GM12878 (cell line): ENCODE data around the gene MYH10. TPM values are rescaled to one million over a fixed set of nuclear protein-coding genes. Genes with fewer than 3 reads are reported as not detected.

ENCODE experiments used
- ATAC-seq: fragments of 200-7000 bp; cut with Tn5 transposase; 3 replicates; pipeline ENCODE4 v1.9.1; 2020; ENCODE audit warnings: mild to moderate bottlenecking, moderate library complexity
- BruUV-seq: library from RNA; stranded (reverse); fragments of 400-500 nt; replicated peaks from 2 replicates; lab custom pipeline; 2021; lab: Mats Ljungman, UMichigan
- CTCF ChIA-PET: fragments of 300-600 bp; sonication (Branson Sonifier 250); formaldehyde crosslinking; extraction: SDS; loops from one replicate; lab custom pipeline; 2021; ENCODE audit warnings: inconsistent platforms; lab: Yijun Ruan, JAX
- POLR2A ChIA-PET: fragments of 350-600 bp; formaldehyde crosslinking; extraction: SDS; loops from one replicate; lab custom pipeline; 2021; ENCODE audit warnings: inconsistent platforms; lab: Charles Lee
- RAD21 ChIA-PET: fragments of 300-600 bp; sonication (Branson Sonifier 250); formaldehyde crosslinking; loops from one replicate; lab custom pipeline; 2023; ENCODE audit warnings: antibody characterized with exemption; ENCODE audit not compliant: unreplicated experiment; lab: Charles Lee
- SMC1A ChIA-PET: fragments of 300-600 bp; sonication (Branson Sonifier 250); formaldehyde crosslinking; loops from one replicate; lab custom pipeline; 2023; ENCODE audit not compliant: unreplicated experiment, uncharacterized antibody; lab: Charles Lee
- DNase-seq: peaks from one replicate; pipeline ENCODE4 v3.0.0-alpha.2; 2011; ENCODE audit warnings: low read depth, low spot score
- FAIRE-seq: peaks from 3 replicates; lab custom pipeline; 2011; peaks lifted over from hg19 to GRCh38; lab: Jason Lieb, UNC
- H2AFZ ChIP-seq: 2 replicates; pipeline ENCODE4 v1.6.0; 2011; ENCODE audit warnings: low read depth, low read length, control low read depth; ENCODE audit not compliant: control insufficient read depth
- H3K27ac ChIP-seq: 2 replicates; pipeline ENCODE4 v1.5.1; 2011; ENCODE audit warnings: control low read depth; ENCODE audit not compliant: control insufficient read depth, insufficient read depth
- H3K27me3 ChIP-seq, 2 experiments: replicated peaks in 1 of 2; 2 replicates each; pipeline versions ENCODE4 v1.6.0 to v1.6.1; 2011; ENCODE audit warnings: low read length in 1 of 2; ENCODE audit not compliant: control insufficient read depth in 2 of 2, insufficient read depth in 2 of 2
- H3K36me3 ChIP-seq, 2 experiments: 2 replicates each; pipeline ENCODE4 v1.5.1; 2011; ENCODE audit warnings: low read length in 1 of 2; ENCODE audit not compliant: control insufficient read depth in 2 of 2, insufficient read depth in 2 of 2
- H3K4me1 ChIP-seq: 2 replicates; pipeline ENCODE4 v1.6.1; 2011; ENCODE audit warnings: mild to moderate bottlenecking, low read length, moderate library complexity, mixed read lengths; ENCODE audit not compliant: control insufficient read depth, insufficient read depth
- H3K4me2 ChIP-seq: 2 replicates; pipeline ENCODE4 v1.6.0; 2011; ENCODE audit warnings: control low read depth; ENCODE audit not compliant: control insufficient read depth, insufficient read depth
- H3K4me3 ChIP-seq: fragments of 200-600 bp; sonication (generic); 2 replicates; pipeline ENCODE4 v1.5.1; 2016
- H3K79me2 ChIP-seq: 2 replicates; pipeline ENCODE4 v1.6.0; 2011; ENCODE audit warnings: low read length; ENCODE audit not compliant: control insufficient read depth, insufficient read depth
- H3K9ac ChIP-seq: 2 replicates; pipeline ENCODE4 v1.8.0; 2011; ENCODE audit warnings: low read length, control low read depth, mixed read lengths; ENCODE audit not compliant: control insufficient read depth, insufficient read depth
- H3K9me3 ChIP-seq: replicated peaks from 3 replicates; pipeline ENCODE4 v1.5.1; 2011; ENCODE audit warnings: mild to moderate bottlenecking, low read length; ENCODE audit not compliant: control insufficient read depth, insufficient read depth
- H4K20me1 ChIP-seq: 2 replicates; pipeline ENCODE4 v1.6.0; 2011; ENCODE audit not compliant: control insufficient read depth, insufficient read depth
- BCLAF1 ChIP-seq: fragments of 450-650 bp; IDR thresholded peaks from 2 replicates; pipeline ENCODE4 v1.6.1; 2017; ENCODE audit warnings: antibody characterized with exemption, mild to moderate bottlenecking, moderate library complexity
- ESRRA ChIP-seq: IDR thresholded peaks from 2 replicates; pipeline ENCODE4 v1.6.1; 2012; ENCODE audit warnings: mild to moderate bottlenecking, low read length, improper control_type of control experiment
- ETV6 ChIP-seq, 2 experiments: fragments of 450-650 bp in 1 of 2; IDR thresholded peaks in 1 of 2; conservative IDR thresholded peaks in 1 of 2; 2 replicates each; pipeline ENCODE4 v1.6.1; 2014; ENCODE audit warnings: antibody characterized with exemption in 1 of 2, borderline replicate concordance in 1 of 2, low read depth in 1 of 2, mild to moderate bottlenecking in 1 of 2, moderate library complexity in 1 of 2
- FOXM1 ChIP-seq: IDR thresholded peaks from 2 replicates; pipeline ENCODE4 v1.6.1; 2012; ENCODE audit warnings: low read depth, mild to moderate bottlenecking, inconsistent platforms, low read length, moderate library complexity
- HCFC1 ChIP-seq: fragments of 150-350 bp; IDR thresholded peaks from 2 replicates; pipeline ENCODE4 v1.6.1; 2014; ENCODE audit warnings: low read length
- LARP7 ChIP-seq: fragments of 450-650 bp; IDR thresholded peaks from 2 replicates; pipeline ENCODE4 v1.6.1; 2017; ENCODE audit warnings: mild to moderate bottlenecking
- SIX5 ChIP-seq: IDR thresholded peaks from 2 replicates; pipeline ENCODE4 v1.6.1; 2011; ENCODE audit warnings: mild to moderate bottlenecking, low read depth, low read length, moderate library complexity; ENCODE audit not compliant: severe bottlenecking
- SKIL ChIP-seq: fragments of 450-650 bp; IDR thresholded peaks from 2 replicates; pipeline ENCODE4 v1.6.1; 2017; ENCODE audit warnings: mild to moderate bottlenecking, low read depth, inconsistent platforms; ENCODE audit not compliant: poor library complexity, severe bottlenecking
- SREBF2 ChIP-seq: IDR thresholded peaks from 2 replicates; pipeline ENCODE4 v1.6.1; 2012; ENCODE audit warnings: mild to moderate bottlenecking, low read length
- WRNIP1 ChIP-seq: IDR thresholded peaks from 2 replicates; pipeline ENCODE4 v1.6.1; 2011; ENCODE audit warnings: low read depth, low read length, improper control_type of control experiment, borderline replicate concordance
- ZNF207 ChIP-seq: fragments of 450-650 bp; IDR thresholded peaks from 2 replicates; pipeline ENCODE4 v1.6.1; 2014; ENCODE audit warnings: antibody characterized with exemption, mild to moderate bottlenecking, borderline replicate concordance
- ZNF217 ChIP-seq: fragments of 450-650 bp; IDR thresholded peaks from 2 replicates; pipeline ENCODE4 v1.6.1; 2017; ENCODE audit warnings: antibody characterized with exemption, mild to moderate bottlenecking
- ZNF592 ChIP-seq: fragments of 450-650 bp; IDR thresholded peaks from 2 replicates; pipeline ENCODE4 v1.6.1; 2017; ENCODE audit warnings: mild to moderate bottlenecking, moderate library complexity
- WGBS: methylation state at CpG from one replicate; pipeline ENCODE4 v1.1.6; 2016; ENCODE audit warnings: low lambda C conversion rate; ENCODE audit not compliant: insufficient replicate concordance, insufficient coverage; ENCODE audit errors: missing lambda C conversion rate; 5-methylcytosine and 5-hydroxymethylcytosine counted together
- in situ Hi-C: fragments of 300-500 bp; cut with MboI; formaldehyde crosslinking; loops from 9 replicates; pipeline ENCODE4 v1.14.3; 2018; ENCODE audit warnings: mixed read lengths
- intact Hi-C: fragments of 100-400 bp; cut with micrococcal nuclease; formaldehyde crosslinking; loops from one replicate; pipeline ENCODE4 v1.14.2; 2022; ENCODE audit not compliant: unreplicated experiment
- polyA plus RNA-seq, 11 experiments: library from polyadenylated mRNA; depleted of rRNA in 4 of 11; unstranded in 6 of 11; stranded (reverse) in 5 of 11; fragments of >200 nt; fragmentation: Nextera tagmentation in 4 of 11; fragmentation: Illumina TruSeq in 1 of 11; extraction: Ambion mirVana in 4 of 11; extraction: Trizol in 1 of 11; gene quantifications; 1 replicate in 1 of 11; 2 replicates in 10 of 11; pipeline versions ENCODE4 v1.2.1 to v1.2.3, GENCODE V29; 2011 to 2016; ENCODE audit warnings: inconsistent platforms in 2 of 11, missing spikeins in 2 of 11, low read depth in 1 of 11
- total RNA-seq, 4 experiments: library from RNA; depleted of rRNA in 3 of 4; stranded (reverse); fragments of >200 nt in 3 of 4; fragmentation: Illumina TruSeq in 1 of 4; extraction: Trizol in 1 of 4; gene quantifications; 2 replicates each; pipeline versions ENCODE4 v1.2.1 to v1.2.3, GENCODE V29; 2013 to 2021

MYH10 gene
- total and polyA plus RNA-seq, 10 of the 15 experiments (the other 5 are each of a cell fraction or from before 2014, with no cell fraction given): 0.33 to 7.1 (median 1.0) TPM

GRCh38 chr17:8542599-8543502, 87.7 kb downstream of the MYH10 start:
- Histone ChIP-seq H2AFZ (no peak overlapping the region), H3K9me3 (no peaks in the 10 kb centered on the region), H3K4me1 (no peaks in the 10 kb centered on the region), H3K27ac (no peak overlapping the region), H4K20me1 (no peaks in the 10 kb centered on the region), H3K9ac (no peak overlapping the region), H3K4me3 (no peak overlapping the region), H3K4me2 (no peak overlapping the region), H3K27me3 (no peaks in the 10 kb centered on the region; a peak in 1 of 4 replicates), H3K36me3 (no peaks in the 10 kb centered on the region), H3K79me2 (no peaks in the 10 kb centered on the region)
- WGBS: 76% methylated on average over 8 of the region's 8 CpGs
- FAIRE-seq (no peak), DNase-seq (no peak), ATAC-seq (no peak)
- RAD21 ChIA-PET: no interaction called here
- intact Hi-C loops: no loop called here
- in situ Hi-C loops: no loop called here
- CTCF ChIA-PET: no interaction called here
- POLR2A ChIA-PET: no interaction called here
- SMC1A ChIA-PET: interaction anchor here (0.7 kb wide), 1 partner anchor 796 kb away, joined by 4 read pairs; no protein-coding TSS in a partner anchor
- BruUV-seq: no TSS peak
- TF ChIP-seq LARP7: no peak
- TF ChIP-seq ZNF217: no peak
- TF ChIP-seq WRNIP1: no peak
- TF ChIP-seq ETV6 (conservative IDR thresholded peaks at IDR 0.05 in 1 of 2, IDR thresholded peaks at IDR 0.05 in 1 of 2; ENCODE audit: borderline replicate concordance in 1 of 2, low read depth in 1 of 2): no peak
- TF ChIP-seq SIX5: no peak
- TF ChIP-seq HCFC1: no peak
- TF ChIP-seq ZNF592: no peak
- no peak for TF ChIP-seq ZNF207
- no peak for TF ChIP-seq ESRRA
- TF ChIP-seq SKIL: no peak
- no peak for TF ChIP-seq FOXM1
- TF ChIP-seq SREBF2: no peak
- TF ChIP-seq BCLAF1: no peak
